ENCODE results near the gene RINL. TPM values are rescaled to one million over a fixed set of nuclear protein-coding genes. Genes with fewer than 3 reads are reported as not detected.
"Not testable (repeated sequence)": the region's sequence is repeated elsewhere in the genome, so short reads cannot be mapped to it uniquely, and the experiment has no call there.

Gene RINL
- total and polyA plus RNA-seq, 2 of the 4 experiments (the other 2 are of a cell fraction): 0.72 to 1.9 TPM

- H3K18ac ChIP-seq (ENCODE audit: low read depth, low read length); H2AFZ ChIP-seq (replicated peaks; ENCODE audit: low read length, poor library complexity); H3K27ac ChIP-seq (ENCODE audit: insufficient read depth, low read length); H3K36me3 ChIP-seq (ENCODE audit: control insufficient read depth, insufficient read depth, low read length); dilution Hi-C loops (cut with HindIII; ENCODE audit: low sequenced_read_pairs, unreplicated experiment); H4K5ac ChIP-seq (ENCODE audit: low read depth, low read length); H2BK5ac ChIP-seq (ENCODE audit: low read depth, low read length, poor library complexity, severe bottlenecking); H2BK20ac ChIP-seq (ENCODE audit: low read depth, low read length); H2BK15ac ChIP-seq (ENCODE audit: low read depth, low read length); H3K14ac ChIP-seq (replicated peaks; ENCODE audit: low read depth, low read length); H3K9me1 ChIP-seq (ENCODE audit: insufficient read depth, low read length); H2AK5ac ChIP-seq (ENCODE audit: low read depth, low read length); DNase-seq; CTCF ChIA-PET; ATAC-seq (ENCODE audit: low read depth); H3K9me3 ChIP-seq (ENCODE audit: control insufficient read depth, insufficient read depth, low read length); POLR2A ChIA-PET (ENCODE audit: unreplicated experiment); H2AK9ac ChIP-seq (replicated peaks; ENCODE audit: low read depth, low read length, poor library complexity); H2BK120ac ChIP-seq (ENCODE audit: low read depth, low read length); H3K27me3 ChIP-seq (ENCODE audit: control insufficient read depth, insufficient read depth, low read length); H3K9ac ChIP-seq (ENCODE audit: low read depth, low read length); H4K8ac ChIP-seq (ENCODE audit: low read depth in 2 of 2, low read length in 2 of 2); H3K4ac ChIP-seq (ENCODE audit: low read depth, low read length); H3K56ac ChIP-seq (ENCODE audit: extremely low read depth, insufficient read depth, low read length); BruUV-seq (replicated peaks); H3K4me2 ChIP-seq (ENCODE audit: low read depth, low read length); in situ Hi-C loops (cut with MboI; ENCODE audit: low sequenced_read_pairs); H3K4me3 ChIP-seq (ENCODE audit: insufficient read depth, low read depth, low read length); H4K91ac ChIP-seq (ENCODE audit: insufficient read depth, low read depth, low read length); intact Hi-C loops (cut with micrococcal nuclease); H4K20me1 ChIP-seq (ENCODE audit: insufficient read depth, low read length); H3K23ac ChIP-seq (ENCODE audit: low read depth, low read length): not testable (repeated sequence)
- Histone ChIP-seq H3K79me1 (ENCODE audit: low read depth in 1 of 2, low read length in 2 of 2) (peaks cover 4 to 20% of the 10 kb centered on the region in 2 experiments; a peak in 3 of 4 replicates), H3K4me1 (ENCODE audit: control insufficient read depth, insufficient read depth, low read length) (peaks cover 11% of the 10 kb centered on the region)
- WGBS, 2 experiments (ENCODE audit: extremely low coverage in 2 of 2, insufficient read length in 1 of 2): no CpG with 5 or more reads among the region's 3 CpGs
Observed at GRCh38 chr19:38854961-38855360, 23.1 kb downstream of the RINL start.
